Erythroblast (primary cell): ENCODE measurements around the gene DSCAM.

Source experiments
- GATA1 ChIP-seq: IDR thresholded peaks from 2 replicates; pipeline ENCODE4 v1.6.1; 2011; ENCODE audit warnings: low read depth, mild to moderate bottlenecking, control low read depth, low read length, moderate library complexity
- POLR2A ChIP-seq: IDR thresholded peaks from 2 replicates; pipeline ENCODE4 v1.6.1; 2011; ENCODE audit warnings: mild to moderate bottlenecking, low read length

GRCh38 chr21:40169971-40170370 is 677.0 kb downstream of the DSCAM start:
- TF ChIP-seq POLR2A (no peak), GATA1 (no peak)
